ENCODE measurements around the gene PTPRT. TPM values are rescaled to one million over a fixed set of nuclear protein-coding genes. Genes with fewer than 3 reads are reported as not detected.

The PTPRT gene
- total and polyA plus RNA-seq, 2 of the 13 experiments (the other 11 are each of a cell fraction or from before 2014, with no cell fraction given) = under 0.01 to 0.09 TPM

GRCh38 chr20:43068482-43068881, 121.2 kb downstream of the PTPRT start:
- H2AFZ ChIP-seq (ENCODE audit: low read length) = no peak overlapping the region
- FAIRE-seq (no peak), DNase-seq (ENCODE audit: low spot score) (no peak), ATAC-seq (no peak)
- H3K79me2 ChIP-seq (ENCODE audit: insufficient read depth, low read length) = no peaks in the 10 kb centered on the region
- no peak overlapping the region for H3K4me2 ChIP-seq (ENCODE audit: low read depth, low read length)
- intact Hi-C loops (cut with micrococcal nuclease; ENCODE audit: unreplicated experiment) (no loop called here), in situ Hi-C loops (cut with HindIII; ENCODE audit: extremely low pct_ligation_motif_present, low pct_unique_long_range_greater_than_20kb) (no loop called here)
- 2% methylated on average over 1 of the region's 1 CpG for WGBS (ENCODE audit: low lambda C conversion rate)
- H3K4me1 ChIP-seq (ENCODE audit: insufficient read depth, low read length) = no peaks in the 10 kb centered on the region
- no peak overlapping the region for H3K9ac ChIP-seq (ENCODE audit: insufficient read depth, low read depth, low read length)
- H3K27me3 ChIP-seq (ENCODE audit: control insufficient read depth in 1 of 2, insufficient read depth in 2 of 2, low read length in 2 of 2) = 0 out of 5 replicates have a peak, but pooled peaks cover 0 to 3% of the 10 kb centered on the region in 2 experiments
- TF ChIP-seq ZNF646 (CRISPR knock-in tag; IDR thresholded peaks at IDR 0.05) (no peak), PCBP2 (optimal IDR thresholded peaks at IDR 0.05; ENCODE audit: low read depth, low read length, poor library complexity, severe bottlenecking) (no peak), GLI4 (CRISPR knock-in tag; IDR thresholded peaks at IDR 0.05; ENCODE audit: borderline replicate concordance) (no peak), TSC22D2 (CRISPR knock-in tag; IDR thresholded peaks at IDR 0.05; ENCODE audit: borderline replicate concordance) (no peak), EP300 (IDR thresholded peaks at IDR 0.05; ENCODE audit: low read depth in 2 of 2, low read length in 2 of 2) (no peak), EP300 (CRISPR knock-in tag; IDR thresholded peaks at IDR 0.05; ENCODE audit: borderline replicate concordance) (no peak), KLF13 (CRISPR knock-in tag; IDR thresholded peaks at IDR 0.05) (no peak)
- H3K27ac ChIP-seq (ENCODE audit: extremely low read length, insufficient read depth, low read length) = no peak overlapping the region
- H3K36me3 ChIP-seq (replicated peaks in 1 of 2; ENCODE audit: control insufficient read depth in 1 of 2, insufficient read depth in 2 of 2, low read length in 2 of 2) = no peaks in the 10 kb centered on the region
- BruUV-seq (replicated peaks) = no TSS peak
- H4K20me1 ChIP-seq (ENCODE audit: insufficient read depth, low read length) = no peaks in the 10 kb centered on the region; the same call in 1 of the 2 replicates
- ChIA-PET POLR2A (interaction anchor here (0.7 kb wide), 1 partner anchor 33 kb away, joined by 3 read pairs; no protein-coding TSS in a partner anchor), CTCF (ENCODE audit: low intra/inter-chr PET ratio, low total read pairs) (no interaction called here)
- H3K9me3 ChIP-seq (ENCODE audit: low read length) = no peaks in the 10 kb centered on the region
- no peak overlapping the region for H3K4me3 ChIP-seq (replicated peaks in 1 of 3; ENCODE audit: insufficient read depth in 1 of 3, low read depth in 2 of 3, low read length in 3 of 3)
